ENCODE results near the gene NONO. TPM values are rescaled to one million over a fixed set of nuclear protein-coding genes. Genes with fewer than 3 reads are reported as not detected.

Gene NONO
- total and polyA plus RNA-seq, 2 experiments from 2014 or later: 342 to 656 TPM

GRCh38 chrX:71285929-71286328, 2.5 kb downstream of the NONO start (continued):
- TF ChIP-seq ZNF462 (CRISPR knock-in tag; IDR thresholded peaks at IDR 0.05) (no peak), NANOG (IDR thresholded peaks at IDR 0.05; ENCODE audit: borderline replicate concordance) (no peak), JUNB (IDR thresholded peaks at IDR 0.05; ENCODE audit: unreplicated experiment) (no peak), ETS1 (IDR thresholded peaks at IDR 0.05) (no peak)

- Mint-ChIP-seq H3K27me3 (ENCODE audit: insufficient read depth, low read depth, poor library complexity) (peaks cover 2% of the 10 kb centered on the region), H3K4me1 (peaks cover 2% of the 10 kb centered on the region; the same call in 1 of the 3 replicates), H3K9me3 (no peaks in the 10 kb centered on the region), H3K4me3 (no peak overlapping the region), H3K36me3 (ENCODE audit: low read depth) (peaks cover 86% of the 10 kb centered on the region), H3K27ac (no peak overlapping the region)
- Histone ChIP-seq H3K4me2 (no peak overlapping the region), H2AFZ (no peak overlapping the region), H3K27ac (ENCODE audit: low read depth) (no peak overlapping the region), H3K79me2 (replicated peaks; ENCODE audit: insufficient read depth) (peaks cover 59% of the 10 kb centered on the region), H3K9me2 (ENCODE audit: insufficient read depth) (no peaks in the 10 kb centered on the region), H3K4me3 (no peak overlapping the region), H3F3A (replicated peaks; ENCODE audit: low read depth) (peaks cover 16% of the 10 kb centered on the region; the same call in 1 of the 2 replicates), H3K36me3 (ENCODE audit: insufficient read depth) (peaks cover 50% of the 10 kb centered on the region), H3K4me1 (ENCODE audit: insufficient read depth) (no peaks in the 10 kb centered on the region; the same call in 1 of the 2 replicates), H3K27me3 (ENCODE audit: insufficient read depth) (no peaks in the 10 kb centered on the region), H4K20me1 (replicated peaks; ENCODE audit: insufficient read depth) (peaks cover 12% of the 10 kb centered on the region)
- ATAC-seq (no peak), DNase-seq (ENCODE audit: low spot score) (no peak)
- no peak for TF ChIP-seq NANOG (IDR thresholded peaks at IDR 0.05; ENCODE audit: borderline replicate concordance)
- no peak for TF ChIP-seq EZH2phosphoT487 (IDR thresholded peaks at IDR 0.05; ENCODE audit: unreplicated experiment)
- no peak for TF ChIP-seq ETS1 (IDR thresholded peaks at IDR 0.05)
- TF ChIP-seq ZNF114 (CRISPR knock-in tag; IDR thresholded peaks at IDR 0.05): no peak
- TF ChIP-seq EZH2 (IDR thresholded peaks at IDR 0.05; ENCODE audit: low read depth, unreplicated experiment): no peak
- TF ChIP-seq ZNF331 (CRISPR knock-in tag; IDR thresholded peaks at IDR 0.05; ENCODE audit: low read depth): no peak
- no peak for TF ChIP-seq CREB1 (CRISPR knock-in tag; IDR thresholded peaks at IDR 0.05; ENCODE audit: low read depth)
Observed at GRCh38 chrX:71291381-71291780, 7.9 kb downstream of the NONO start.

Measured in GM23338 (cell line).